NCI-H146 treated with DMSO at 0.1 percent for 48 hours (cell line): ENCODE measurements around the gene PPP2R5B.

Experiments
- DNase-seq: peaks from one replicate; lab custom pipeline; 2025; ENCODE audit not compliant: unreplicated experiment; lab: John Stamatoyannopoulos, UW

PPP2R5B gene

DNA sequence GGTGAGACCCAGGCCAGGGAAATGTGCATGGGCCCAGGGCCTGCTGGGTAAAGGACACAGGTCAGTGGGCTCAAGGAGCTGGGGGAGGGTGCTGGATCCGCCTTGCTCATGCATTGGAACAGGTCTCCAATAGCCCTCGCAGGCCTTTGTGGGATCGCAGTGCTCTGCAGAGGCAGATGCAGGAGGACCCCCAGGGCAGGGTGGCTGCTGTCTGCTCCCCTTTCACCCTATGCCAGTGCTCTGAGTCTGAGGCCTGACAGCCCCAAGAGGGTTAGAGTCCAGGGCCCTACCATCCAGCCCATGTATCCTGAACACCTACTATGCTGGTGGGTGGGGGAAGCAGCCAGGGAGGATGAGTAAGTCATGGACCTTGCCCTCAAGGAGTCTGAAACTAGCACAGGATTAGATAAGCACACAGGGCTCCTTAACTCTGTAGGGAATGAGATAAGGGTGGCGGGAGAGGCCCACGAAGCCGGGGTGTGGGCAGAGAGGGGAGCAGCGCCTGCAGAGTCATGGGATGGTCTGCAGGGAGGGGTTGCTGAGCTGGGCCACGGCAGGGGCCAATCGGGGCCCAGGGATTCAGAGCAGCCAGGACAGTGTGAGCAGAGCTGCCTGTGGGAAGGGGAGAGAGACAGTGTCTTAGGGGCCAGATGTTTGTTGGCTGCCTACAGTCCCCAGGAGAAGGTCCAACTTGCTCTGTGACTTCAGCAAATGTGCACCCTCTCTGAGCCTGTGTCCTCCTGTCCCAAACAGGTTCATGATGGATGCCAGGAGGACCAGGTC, 35.6 kb upstream of the PPP2R5B start:
- DNase-seq = no peak

DNA sequence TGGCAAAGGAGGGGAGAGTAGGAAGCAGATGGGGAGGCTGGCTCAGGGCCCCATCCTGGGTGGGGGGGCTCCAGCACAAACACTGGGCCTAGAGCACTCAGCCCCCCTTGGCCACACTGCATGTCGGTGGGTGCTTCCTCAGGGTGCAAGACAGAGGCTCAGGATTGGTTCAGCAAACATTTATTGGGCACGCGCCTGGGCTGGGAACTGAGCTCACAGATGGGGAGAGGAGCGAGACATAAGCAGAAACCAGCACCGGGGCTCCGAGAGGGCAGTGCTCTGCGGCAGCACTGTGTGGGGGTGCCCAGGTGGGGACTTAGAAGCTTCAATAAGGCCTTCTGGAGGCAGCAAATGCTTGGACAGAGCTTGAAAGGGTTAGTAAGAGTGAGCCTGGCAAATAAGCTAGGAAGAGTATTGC, 34.0 kb upstream of the PPP2R5B start:
- no peak for DNase-seq

DNA sequence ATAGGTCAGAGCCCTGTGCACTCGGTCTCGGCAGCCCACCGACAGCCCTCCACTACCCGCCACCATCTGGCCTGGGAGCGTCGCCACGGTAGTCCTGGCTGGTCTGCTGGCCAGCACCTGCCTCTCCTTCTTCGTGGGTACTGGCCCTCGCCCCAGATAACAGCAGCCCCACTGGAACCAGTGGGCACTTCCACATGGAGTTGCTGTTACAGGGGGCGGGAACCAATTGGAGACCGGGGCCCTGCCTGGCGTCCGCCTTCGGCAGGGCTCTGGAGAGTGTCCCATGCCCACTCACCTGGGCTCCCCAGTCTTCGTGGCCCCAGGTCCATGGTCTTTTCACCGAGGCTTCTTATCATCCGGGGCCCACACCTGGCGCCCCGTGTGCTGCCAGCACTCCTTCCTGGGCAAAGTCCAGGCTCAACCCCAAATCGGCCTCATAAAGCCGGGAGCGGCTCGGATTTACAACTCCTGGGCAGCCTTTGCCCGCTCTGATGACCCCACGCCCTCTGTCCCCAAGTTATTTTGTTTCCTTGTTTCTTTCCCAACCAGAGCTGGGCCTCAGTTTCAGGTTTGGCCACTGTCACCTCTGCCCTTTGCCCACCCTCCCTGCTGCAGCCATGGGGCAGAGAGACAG, 33.2 kb upstream of the PPP2R5B start:
- DNase-seq = no peak

DNA sequence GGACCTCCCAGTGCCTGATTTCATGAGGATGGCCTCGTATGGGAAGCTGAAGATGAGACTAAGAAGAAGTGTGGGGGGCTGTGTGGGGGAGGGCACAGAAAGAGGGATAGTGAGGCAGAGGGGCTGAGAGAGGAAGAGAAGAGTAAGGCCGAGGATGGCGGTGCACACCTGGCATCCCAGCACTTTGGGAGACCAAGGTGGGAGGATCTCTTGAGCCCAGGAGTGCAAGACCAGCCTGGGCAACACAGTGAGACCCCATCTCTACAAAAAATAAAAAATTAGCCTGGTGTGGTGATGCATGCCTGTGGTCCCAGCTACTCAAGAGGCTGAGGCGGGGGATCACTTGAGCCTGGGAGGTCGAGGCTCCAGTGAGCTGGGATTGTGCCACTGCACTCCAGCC, 32.6 kb upstream of the PPP2R5B start:
- DNase-seq = no peak

DNA sequence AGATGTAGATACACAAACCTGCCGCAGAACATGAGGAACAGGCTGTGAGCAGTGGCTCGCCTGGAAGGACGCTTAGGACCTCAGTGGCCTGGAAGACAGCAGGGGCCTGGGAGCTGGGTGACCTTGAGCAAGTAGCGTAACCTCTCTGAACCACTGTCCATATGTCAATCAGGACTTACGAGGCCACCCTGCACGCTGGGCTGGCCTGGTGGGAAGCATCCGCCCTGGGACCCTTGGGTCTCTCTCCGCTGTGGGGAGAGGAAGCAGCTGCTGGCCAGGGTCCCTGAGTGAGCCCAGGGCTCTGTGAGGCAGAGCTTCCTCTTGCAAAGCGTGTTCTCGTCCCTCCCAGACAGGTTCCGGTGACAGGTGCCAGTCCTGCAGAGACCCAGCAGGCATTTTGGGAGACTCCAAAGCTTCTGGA, 32.1 kb upstream of the PPP2R5B start:
- DNase-seq = no peak

DNA sequence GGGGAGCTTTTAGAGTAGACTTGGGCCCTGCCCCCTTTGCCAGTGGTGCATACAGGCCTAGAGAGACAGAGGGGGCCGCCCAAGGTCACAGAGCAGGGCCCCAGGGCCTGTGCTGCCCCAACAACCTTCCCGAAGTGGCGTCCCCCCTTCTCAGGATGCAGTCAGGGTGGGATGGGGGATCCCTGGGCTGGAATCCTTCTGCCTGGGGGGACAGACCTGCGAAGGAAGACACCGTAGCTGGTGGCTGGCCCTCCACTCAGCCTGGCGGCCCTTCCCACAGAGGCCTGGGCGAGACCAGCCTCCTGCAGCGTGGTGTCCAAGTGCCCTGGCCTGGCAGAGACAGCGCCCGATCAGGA, 31.7 kb upstream of the PPP2R5B start:
- no peak for DNase-seq

DNA sequence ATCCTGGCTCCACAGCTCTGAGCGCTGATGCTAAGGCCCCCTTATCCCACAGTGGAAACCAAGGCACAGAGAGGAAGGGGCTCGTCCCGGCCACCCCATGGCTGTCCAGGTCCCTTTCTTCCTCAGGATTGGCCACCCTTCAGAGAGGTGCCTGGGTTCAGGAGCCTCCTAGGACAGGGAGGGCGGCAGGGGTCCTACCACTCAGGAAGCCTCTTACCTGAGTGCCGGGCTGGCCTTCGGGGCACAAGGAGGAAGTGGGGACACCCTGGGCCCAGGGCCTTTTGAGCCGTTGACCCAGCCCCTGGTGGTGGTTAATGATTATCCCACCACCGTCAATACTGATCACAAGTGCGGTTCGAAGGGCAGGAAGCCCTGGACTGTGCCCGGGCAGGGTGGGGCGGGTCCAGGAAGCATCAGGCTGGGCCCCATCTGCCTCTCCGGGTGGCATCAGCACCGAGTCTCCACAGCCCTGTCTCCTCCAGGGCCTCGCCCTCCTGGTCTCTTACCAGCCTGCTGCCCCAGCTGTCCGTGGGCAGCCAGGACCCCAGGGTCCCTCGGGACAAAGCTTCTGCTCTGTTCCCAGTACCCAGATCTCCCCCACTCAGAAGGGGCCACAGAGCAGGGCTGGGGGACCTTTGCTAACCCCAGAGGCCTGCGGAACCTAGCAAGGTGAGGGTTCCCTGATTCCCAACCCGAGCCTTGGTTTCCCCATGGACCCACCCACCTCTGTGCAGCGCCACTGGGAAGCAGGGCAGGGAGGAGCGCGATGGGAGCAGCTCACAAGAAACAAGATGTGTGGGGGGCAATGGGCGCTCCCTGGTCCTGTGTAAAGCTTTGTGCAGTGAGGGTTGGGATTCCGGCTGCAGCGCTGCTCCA, 31.1 kb upstream of the PPP2R5B start:
- no peak for DNase-seq

DNA sequence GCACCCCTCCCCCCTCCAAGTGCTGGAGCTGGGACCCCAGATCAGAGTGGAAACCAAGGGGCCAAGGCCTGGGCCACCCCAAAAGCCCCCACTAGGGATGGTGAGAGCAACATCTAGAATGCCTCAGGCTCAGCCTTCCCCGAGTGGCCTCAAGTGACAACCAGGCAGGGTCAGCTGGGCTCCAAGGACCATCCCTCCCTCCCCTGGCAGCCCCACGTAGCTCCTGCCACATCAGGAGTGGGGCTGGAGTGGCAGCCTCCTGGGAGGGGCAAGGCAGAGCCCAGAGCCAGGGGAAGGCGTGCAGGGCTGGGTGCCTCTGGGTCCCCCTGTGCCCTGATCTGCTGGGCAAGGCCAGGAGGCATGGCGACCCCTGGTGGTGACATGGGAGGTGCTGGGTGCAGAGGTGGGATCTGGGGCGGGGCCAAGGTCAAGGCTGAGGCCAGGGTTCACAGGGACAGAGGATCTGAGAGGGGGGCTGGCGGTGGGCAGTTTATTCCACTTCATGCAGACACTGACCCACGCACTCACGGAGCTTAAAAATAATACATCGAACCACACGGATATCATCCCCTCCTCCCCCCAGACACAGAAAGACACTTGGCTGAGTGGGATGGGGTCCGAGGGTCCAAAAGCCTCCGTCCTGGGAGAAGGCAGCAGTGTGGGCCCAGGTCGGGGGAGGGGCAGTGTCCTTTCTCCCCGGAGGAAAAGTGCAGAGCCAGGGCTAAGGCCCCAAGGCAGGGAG, 30.2 kb upstream of the PPP2R5B start:
- peak; percentile 32 for DNase-seq

DNA sequence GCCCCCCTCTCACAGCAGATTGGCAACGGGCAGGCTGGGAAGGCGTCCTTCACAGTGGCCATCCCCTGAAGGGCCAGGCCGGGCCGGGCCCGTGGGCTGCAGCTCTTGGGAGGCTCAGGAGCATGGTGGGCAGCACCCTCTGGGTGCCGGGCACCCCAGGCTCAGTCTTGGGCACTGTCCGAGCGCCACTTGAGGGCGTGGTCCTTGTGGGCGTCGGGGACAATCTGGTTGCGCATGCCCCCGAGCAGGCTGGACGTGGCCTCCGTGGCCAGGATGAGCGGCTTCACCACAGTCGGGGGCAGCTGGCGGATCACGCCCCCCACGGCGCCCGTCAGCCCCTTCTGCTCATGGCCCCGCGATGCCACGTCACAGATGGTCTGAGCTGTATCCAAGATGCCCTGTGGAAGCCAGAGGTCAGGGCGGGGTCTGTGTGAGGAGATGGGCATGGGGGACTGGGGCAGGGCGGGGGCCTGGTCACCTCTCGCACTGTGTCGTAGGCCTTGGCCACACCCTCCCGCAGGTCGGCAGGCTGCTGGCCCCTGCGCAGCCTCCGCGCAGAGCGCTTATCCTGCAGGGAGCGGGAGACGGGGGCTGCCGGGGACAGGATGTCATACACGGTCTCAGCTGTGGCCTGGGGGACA, 29.6 kb upstream of the PPP2R5B start:
- no peak for DNase-seq

DNA sequence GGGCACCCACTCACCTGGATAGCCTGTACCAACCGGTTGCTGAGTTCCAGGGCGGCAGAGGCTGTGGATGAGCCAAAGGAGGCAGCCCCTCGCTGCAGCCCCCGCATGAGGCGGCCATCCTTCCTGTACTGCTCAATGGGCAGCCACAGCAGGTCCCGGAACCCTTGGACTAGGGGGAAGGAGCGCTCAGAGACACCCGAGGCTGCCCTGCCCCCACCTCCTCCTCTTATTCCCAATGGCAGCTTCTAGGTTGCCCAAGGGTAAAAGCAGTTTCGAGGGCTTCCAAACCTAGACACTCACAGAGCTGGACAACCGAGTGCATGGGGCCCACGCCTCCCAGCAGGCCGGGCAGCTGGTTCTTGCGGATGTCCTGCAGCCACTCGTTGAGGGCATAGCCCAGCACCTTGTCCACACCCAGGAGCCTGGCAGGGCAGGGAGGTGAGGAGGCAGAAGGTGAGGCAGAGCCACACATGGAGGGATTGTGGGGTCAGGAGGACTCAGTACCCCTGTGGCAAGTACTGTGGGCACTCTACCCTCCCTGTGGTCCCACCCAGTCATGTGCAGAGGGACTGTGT, 28.0 kb upstream of the PPP2R5B start:
- no peak for DNase-seq

DNA sequence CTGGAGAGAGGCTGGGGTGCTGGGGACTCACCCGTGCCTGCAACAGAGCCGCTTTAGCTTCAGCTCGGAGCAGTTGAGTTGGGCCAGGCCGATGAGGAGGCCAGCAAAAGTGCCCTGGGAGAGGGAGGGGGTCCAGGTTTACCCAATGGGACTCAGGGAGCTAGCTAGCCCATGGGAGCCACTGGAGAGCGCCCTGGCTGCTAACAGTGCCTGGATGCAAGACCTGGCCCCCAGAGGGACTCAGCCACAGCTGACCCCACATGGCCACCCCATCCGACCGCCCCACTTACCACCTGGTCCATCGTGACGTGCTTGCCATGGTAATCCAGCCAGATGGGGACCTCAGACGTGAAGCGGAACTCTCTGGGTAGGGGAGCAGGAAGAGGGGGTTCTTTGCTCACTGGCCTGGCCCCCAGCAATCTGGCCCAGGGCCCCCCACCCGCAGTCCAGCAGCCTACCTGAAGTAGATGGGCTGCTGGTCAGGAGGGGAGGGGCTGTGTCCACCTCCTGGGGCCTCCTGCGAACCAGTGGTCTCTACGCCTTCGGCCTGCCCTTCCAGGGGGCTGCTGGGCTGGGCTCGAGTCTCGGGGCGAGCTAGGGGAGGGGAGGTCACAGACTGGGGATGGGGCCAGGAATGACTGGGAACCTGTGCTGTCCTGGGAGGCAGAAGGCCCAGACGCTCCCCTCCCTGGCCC, 27.0 kb upstream of the PPP2R5B start:
- DNase-seq = no peak

DNA sequence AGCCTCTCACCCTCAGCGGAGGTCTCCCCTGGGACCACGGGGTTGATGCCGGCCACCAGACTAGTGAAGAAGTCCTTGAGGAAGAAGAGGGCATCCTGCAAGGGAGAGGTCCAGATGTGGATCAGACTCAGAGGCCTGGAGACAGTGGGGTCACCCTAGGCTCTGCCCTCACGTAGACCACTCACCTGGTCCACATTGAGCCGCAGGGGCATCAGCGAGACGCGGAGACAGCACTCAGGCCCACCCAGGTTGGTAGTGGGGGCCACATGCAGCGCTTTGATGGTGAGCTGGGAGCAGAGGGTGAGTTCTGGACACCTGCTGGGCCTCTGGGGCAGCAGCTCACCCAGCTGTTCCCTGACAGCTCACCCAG, 26.4 kb upstream of the PPP2R5B start:
- no peak for DNase-seq

DNA sequence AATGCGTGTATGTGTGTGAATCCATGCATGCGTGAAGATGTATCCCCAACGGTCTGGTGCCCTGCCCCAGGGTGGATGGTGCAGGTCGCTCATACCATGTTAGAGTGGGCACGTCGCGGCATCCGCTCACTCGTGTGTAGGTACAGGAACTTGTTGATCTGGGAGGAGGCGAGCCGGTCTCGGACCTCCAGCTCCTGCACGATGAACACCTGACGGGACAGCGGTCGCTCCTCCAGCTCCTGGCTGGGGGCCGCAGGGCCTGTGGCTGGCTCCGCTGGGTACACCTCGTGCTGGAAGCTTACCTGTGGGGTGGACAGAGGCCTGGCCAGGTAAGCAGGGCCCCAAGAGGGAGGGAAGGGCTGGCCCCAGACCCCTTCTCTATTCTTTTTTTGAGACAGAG, 25.9 kb upstream of the PPP2R5B start:
- no peak for DNase-seq

DNA sequence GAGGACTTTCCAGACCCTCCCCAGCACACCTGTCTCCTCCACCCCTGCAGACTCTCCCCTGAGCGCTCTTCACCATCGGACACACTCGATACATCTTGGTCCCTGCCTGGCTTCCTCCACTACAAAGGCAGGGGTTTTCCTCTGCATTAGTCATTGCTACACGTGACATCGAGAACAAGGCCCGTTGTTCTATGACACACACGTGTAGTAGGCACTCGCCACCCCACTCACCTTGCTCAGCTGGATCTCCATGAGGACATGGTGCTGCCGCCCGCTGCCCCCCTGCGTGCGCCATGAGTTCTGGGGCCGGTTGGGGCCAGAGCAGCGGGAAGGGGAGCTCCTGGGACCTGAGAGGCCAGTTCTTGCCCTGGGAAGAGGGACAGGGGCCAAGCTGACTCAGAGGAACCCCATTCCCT, 24.2 kb upstream of the PPP2R5B start:
- no peak for DNase-seq

DNA sequence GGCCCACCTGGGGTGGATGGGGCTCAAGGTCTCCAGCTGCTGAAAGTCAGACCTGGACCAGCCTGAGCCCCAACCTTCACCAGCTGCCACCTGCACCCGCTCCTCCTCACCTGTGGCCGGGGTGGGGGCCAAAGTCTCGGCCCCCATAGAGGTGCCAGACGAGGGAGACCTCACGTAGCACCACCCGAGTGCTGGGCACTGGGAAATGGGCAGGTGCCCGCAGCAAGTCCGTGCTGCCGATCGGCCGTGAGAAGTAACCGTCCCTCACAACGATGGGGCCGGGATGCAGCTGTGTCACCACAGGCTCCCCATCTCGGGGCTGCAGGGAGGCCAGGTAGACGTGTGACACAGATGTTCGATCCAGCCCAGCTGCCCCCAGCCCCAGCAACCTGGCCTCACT, 23.7 kb upstream of the PPP2R5B start:
- DNase-seq = no peak

DNA sequence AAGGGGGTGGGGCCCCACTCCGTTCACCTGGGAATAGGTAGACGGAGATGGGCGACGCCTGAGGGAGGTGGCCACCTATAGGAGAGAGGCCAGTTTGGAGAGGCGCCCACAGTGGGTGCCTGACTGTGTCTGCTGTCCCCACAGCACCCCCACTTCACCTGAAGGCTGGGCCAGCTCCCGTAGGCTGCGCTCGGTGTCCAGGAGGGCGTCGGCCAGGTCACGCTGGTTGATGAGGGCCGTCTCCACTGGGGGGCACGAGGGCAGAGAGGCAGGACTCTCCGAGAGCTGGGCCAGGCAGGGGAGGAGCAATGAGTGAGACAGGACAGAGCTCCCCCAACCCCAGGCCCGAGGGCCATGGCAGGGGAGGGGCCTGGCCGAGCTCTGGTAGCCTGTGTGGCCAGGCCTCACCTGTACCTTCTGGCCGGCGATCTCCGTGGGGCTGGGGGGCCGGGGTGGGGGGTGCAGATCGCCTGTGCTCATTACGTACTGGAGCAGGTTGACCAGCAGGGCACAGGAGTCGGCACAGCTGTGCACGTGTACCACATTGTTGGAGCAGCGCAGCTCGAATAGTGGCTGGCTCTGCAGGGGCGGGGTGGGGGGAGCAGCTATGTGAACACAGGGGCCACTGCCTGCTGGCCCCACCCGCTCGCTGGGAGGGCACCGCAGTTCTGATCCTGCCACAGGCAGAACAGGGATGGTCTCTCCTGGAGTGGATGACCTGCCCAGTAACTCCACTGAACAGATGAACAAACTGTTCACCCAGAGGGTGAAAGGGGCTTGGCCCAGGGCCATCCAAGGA, 22.2 kb upstream of the PPP2R5B start:
- no peak for DNase-seq

DNA sequence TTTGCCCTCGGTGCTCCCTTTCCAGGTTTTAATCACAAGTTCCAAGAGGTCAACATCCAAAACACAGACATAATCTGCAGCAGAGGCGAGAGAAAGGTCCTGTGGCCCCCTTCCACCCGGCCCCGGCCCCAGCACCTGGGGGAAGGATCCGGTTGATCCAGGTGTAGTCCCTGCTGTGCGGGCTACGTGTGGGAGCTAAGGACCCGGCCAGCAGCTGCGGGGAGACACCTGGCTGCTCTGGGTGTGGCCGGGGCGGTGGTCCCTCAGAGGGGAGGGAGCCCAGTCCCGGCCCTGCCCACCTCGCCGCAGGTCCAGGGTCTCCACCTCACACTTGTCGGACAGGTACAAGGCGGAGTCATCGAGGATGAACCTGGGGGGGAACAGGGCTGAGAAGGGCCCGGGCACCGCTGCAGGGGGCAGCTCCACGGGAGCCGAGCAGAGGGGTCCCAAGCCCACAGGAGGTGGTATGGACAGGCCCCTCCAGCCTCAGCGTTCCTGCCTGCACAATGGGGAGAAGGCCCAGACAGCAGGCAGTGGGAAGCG, 21.1 kb upstream of the PPP2R5B start:
- no peak for DNase-seq

DNA sequence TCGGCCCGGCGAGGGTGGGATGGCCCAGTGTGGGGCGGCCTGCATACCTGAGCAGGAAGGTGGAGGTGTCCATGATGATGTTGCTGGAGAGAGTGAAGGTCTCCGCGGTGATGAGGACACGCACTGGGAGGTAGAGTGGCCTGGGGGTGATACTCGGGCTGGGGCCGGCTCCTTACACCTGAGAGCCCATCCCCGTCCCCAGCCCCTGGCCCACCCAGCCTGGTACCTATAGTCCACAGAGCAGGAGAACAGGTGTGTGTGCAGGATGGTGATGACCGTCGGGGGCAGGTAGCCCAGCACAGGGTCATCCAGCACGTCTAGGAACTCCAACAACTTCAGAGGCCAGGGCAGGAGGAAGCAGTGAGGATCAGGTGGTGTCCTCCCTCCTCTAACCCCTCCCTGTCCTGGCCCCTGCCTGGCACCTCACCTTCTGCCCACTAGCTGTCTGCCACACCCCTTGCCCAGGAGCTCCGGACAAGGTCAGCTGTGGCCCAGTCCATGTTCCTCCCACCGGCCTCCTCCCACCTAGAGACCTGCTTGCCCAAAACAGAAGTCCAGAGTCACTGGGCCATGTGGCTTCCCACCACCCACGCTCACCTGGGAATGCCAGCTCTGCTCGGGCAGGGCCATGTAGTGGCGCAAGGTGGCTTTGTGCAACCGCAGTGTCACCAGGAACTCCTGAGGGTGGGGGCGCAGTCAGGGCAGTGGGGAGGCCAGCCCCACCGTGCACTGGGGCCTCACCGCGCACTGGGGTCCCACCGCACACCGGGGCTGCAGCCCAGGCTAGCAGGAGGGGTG, 18.8 kb upstream of the PPP2R5B start:
- no peak for DNase-seq
